ENCODE measurements around the gene MRPL53. TPM values are rescaled to one million over a fixed set of nuclear protein-coding genes. Genes with fewer than 3 reads are reported as not detected.

The MRPL53 gene
- total and polyA plus RNA-seq, 9 of the 15 experiments (the other 6 are each of a cell fraction or from before 2014, with no cell fraction given) = 11.5 to 87.9 (median 41.1) TPM

DNA sequence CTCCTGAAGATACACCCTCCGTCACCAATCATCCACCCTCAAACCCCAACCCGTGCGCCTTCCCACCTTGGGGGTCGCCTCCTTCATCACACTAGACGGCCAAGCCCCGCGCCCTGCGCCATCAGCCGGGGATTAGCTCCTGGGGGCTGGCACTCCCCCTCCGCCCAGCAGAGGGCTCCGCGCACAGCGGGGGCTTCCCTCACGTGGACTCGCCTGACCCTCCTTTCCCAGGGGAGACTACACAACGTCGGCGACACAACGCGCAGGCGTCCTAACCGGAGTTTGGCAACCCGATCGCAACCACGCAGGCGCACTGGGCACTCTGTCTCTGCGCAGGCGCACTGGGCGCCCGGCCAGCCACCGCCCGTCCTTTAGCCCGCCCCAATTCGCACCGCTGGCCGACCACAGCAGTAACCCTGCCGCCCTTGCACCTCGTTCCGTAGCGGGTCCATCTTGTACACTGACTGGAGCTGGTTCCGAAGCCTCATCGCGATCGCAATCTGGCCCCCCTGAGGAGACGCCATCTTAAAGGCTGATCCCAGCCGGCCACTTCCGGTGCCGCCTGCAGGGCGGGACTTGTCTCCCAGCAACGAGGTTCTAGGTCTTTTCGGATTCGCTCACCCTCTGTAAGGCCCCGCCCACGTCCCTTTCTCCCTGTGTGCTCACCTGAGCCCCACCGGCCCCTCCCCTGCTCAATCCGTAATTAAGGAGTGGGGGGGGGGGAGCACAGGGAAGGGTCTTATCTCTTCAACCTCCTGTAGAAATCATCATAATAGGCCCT, 34.9 kb upstream of the MRPL53 start, which contains the start of gene PCGF1 (continued):
- TF ChIP-seq, protein P1, sequence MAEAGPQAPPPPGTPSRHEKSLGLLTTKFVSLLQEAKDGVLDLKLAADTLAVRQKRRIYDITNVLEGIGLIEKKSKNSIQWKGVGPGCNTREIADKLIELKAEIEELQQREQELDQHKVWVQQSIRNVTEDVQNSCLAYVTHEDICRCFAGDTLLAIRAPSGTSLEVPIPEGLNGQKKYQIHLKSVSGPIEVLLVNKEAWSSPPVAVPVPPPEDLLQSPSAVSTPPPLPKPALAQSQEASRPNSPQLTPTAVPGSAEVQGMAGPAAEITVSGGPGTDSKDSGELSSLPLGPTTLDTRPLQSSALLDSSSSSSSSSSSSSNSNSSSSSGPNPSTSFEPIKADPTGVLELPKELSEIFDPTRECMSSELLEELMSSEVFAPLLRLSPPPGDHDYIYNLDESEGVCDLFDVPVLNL (CRISPR knock-in tag; IDR thresholded peaks at IDR 0.05; ENCODE audit: low read depth) = no peak
- TF ChIP-seq KLF13 (tag; IDR thresholded peaks at IDR 0.05; ENCODE audit: borderline replicate concordance, low read depth) (no peak), RBFOX2 (IDR thresholded peaks at IDR 0.05; ENCODE audit: low read depth, low read length) (peak; percentile 81), ZNF444 (CRISPR knock-in tag; IDR thresholded peaks at IDR 0.05) (no peak), ZNF263 (CRISPR knock-in tag; IDR thresholded peaks at IDR 0.05; ENCODE audit: borderline replicate concordance) (no peak), PHTF2 (CRISPR knock-in tag; IDR thresholded peaks at IDR 0.05) (no peak), GTF2E2 (tag; IDR thresholded peaks at IDR 0.05) (no peak), EGR1 (conservative IDR thresholded peaks at IDR 0.05) (peak; percentile 54), SMC3 (conservative IDR thresholded peaks at IDR 0.05; ENCODE audit: insufficient read depth, low read depth, low read length) (0 out of 2 replicates have a peak, but pooled peaks have one; percentile 23), TRIM24 (IDR thresholded peaks at IDR 0.05) (no peak), TGIF2 (CRISPR knock-in tag; IDR thresholded peaks at IDR 0.05) (no peak), CSDE1 (IDR thresholded peaks at IDR 0.05) (peak in 1 of 2 experiments; percentile 59; a peak in 2 of 4 replicates)
- TF ChIP-seq, protein P2, sequence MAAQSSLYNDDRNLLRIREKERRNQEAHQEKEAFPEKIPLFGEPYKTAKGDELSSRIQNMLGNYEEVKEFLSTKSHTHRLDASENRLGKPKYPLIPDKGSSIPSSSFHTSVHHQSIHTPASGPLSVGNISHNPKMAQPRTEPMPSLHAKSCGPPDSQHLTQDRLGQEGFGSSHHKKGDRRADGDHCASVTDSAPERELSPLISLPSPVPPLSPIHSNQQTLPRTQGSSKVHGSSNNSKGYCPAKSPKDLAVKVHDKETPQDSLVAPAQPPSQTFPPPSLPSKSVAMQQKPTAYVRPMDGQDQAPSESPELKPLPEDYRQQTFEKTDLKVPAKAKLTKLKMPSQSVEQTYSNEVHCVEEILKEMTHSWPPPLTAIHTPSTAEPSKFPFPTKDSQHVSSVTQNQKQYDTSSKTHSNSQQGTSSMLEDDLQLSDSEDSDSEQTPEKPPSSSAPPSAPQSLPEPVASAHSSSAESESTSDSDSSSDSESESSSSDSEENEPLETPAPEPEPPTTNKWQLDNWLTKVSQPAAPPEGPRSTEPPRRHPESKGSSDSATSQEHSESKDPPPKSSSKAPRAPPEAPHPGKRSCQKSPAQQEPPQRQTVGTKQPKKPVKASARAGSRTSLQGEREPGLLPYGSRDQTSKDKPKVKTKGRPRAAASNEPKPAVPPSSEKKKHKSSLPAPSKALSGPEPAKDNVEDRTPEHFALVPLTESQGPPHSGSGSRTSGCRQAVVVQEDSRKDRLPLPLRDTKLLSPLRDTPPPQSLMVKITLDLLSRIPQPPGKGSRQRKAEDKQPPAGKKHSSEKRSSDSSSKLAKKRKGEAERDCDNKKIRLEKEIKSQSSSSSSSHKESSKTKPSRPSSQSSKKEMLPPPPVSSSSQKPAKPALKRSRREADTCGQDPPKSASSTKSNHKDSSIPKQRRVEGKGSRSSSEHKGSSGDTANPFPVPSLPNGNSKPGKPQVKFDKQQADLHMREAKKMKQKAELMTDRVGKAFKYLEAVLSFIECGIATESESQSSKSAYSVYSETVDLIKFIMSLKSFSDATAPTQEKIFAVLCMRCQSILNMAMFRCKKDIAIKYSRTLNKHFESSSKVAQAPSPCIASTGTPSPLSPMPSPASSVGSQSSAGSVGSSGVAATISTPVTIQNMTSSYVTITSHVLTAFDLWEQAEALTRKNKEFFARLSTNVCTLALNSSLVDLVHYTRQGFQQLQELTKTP (IDR thresholded peaks at IDR 0.05; ENCODE audit: low read depth in 1 of 2, partially characterized antibody in 2 of 2) = no peak
- TF ChIP-seq, protein P3, sequence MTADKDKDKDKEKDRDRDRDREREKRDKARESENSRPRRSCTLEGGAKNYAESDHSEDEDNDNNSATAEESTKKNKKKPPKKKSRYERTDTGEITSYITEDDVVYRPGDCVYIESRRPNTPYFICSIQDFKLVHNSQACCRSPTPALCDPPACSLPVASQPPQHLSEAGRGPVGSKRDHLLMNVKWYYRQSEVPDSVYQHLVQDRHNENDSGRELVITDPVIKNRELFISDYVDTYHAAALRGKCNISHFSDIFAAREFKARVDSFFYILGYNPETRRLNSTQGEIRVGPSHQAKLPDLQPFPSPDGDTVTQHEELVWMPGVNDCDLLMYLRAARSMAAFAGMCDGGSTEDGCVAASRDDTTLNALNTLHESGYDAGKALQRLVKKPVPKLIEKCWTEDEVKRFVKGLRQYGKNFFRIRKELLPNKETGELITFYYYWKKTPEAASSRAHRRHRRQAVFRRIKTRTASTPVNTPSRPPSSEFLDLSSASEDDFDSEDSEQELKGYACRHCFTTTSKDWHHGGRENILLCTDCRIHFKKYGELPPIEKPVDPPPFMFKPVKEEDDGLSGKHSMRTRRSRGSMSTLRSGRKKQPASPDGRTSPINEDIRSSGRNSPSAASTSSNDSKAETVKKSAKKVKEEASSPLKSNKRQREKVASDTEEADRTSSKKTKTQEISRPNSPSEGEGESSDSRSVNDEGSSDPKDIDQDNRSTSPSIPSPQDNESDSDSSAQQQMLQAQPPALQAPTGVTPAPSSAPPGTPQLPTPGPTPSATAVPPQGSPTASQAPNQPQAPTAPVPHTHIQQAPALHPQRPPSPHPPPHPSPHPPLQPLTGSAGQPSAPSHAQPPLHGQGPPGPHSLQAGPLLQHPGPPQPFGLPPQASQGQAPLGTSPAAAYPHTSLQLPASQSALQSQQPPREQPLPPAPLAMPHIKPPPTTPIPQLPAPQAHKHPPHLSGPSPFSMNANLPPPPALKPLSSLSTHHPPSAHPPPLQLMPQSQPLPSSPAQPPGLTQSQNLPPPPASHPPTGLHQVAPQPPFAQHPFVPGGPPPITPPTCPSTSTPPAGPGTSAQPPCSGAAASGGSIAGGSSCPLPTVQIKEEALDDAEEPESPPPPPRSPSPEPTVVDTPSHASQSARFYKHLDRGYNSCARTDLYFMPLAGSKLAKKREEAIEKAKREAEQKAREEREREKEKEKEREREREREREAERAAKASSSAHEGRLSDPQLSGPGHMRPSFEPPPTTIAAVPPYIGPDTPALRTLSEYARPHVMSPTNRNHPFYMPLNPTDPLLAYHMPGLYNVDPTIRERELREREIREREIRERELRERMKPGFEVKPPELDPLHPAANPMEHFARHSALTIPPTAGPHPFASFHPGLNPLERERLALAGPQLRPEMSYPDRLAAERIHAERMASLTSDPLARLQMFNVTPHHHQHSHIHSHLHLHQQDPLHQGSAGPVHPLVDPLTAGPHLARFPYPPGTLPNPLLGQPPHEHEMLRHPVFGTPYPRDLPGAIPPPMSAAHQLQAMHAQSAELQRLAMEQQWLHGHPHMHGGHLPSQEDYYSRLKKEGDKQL (CRISPR knock-in tag; IDR thresholded peaks at IDR 0.05; ENCODE audit: borderline replicate concordance) = no peak
- TF ChIP-seq, protein P4, sequence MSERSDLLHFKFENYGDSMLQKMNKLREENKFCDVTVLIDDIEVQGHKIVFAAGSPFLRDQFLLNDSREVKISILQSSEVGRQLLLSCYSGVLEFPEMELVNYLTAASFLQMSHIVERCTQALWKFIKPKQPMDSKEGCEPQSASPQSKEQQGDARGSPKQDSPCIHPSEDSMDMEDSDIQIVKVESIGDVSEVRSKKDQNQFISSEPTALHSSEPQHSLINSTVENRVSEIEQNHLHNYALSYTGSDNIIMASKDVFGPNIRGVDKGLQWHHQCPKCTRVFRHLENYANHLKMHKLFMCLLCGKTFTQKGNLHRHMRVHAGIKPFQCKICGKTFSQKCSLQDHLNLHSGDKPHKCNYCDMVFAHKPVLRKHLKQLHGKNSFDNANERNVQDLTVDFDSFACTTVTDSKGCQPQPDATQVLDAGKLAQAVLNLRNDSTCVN (CRISPR knock-in tag; IDR thresholded peaks at IDR 0.05) = no peak
